Measurements from ENCODE around the gene KATNBL1.

KATNBL1 gene

GRCh38 chr15:34114215-34114614, 95.7 kb downstream of the KATNBL1 start:
- DNase-seq, result no peak

DNA sequence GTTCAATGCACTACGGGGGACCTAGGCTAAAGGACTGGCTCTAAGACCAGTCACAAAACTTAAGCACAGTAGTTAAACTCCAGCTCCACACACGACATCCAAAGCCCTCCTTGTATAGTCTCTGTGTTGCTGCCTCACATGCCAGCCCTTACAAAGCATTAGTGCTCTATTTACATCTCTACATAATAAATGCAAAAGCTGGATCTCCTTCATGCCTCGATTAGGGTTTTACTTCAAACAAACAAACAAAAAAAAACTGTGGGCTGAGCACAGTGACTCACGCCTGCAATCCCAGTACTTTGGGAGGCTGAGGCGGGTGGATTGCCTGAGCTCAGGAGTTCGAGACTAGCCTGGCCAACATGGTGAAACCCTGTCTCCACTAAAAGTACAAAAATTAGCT, 98.4 kb downstream of the KATNBL1 start:
- no peak for DNase-seq

GRCh38 chr15:34109797-34110663, 99.9 kb downstream of the KATNBL1 start:
- peak; percentile 82 for DNase-seq

- DNase-seq, result no peak
Observed at GRCh38 chr15:34107315-34107714, 102.6 kb downstream of the KATNBL1 start.

- no peak for DNase-seq
Observed at GRCh38 chr15:34106423-34106822, 103.5 kb downstream of the KATNBL1 start.

DNA sequence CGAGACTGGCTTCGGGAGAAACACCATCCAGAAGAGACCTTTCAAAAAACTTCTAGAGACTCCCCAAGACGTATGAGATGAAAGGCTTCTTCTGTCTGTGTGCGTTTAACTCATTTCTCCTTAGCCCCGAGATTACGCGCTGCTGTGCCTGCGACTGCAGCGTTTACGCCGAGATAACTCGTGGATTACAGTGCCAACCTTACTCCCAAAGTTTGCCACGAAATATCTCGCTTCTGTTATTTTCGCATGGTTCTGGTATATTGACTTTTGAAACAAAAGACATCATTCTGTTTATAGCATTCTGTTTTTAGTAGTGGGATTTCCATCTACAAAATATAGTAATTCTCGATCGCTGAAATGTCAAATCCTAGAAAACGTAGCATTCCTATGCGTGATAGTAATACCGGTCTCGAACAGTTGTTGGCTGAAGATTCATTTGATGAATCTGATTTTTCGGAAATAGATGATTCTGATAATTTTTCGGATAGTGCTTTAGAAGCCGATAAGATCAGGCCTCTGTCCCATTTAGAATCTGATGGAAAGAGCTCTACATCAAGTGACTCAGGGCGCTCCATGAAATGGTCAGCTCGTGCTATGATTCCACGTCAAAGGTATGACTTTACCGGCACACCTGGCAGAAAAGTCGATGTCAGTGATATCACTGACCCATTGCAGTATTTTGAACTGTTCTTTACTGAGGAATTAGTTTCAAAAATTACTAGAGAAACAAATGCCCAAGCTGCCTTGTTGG, 107.5 kb downstream of the KATNBL1 start:
- no peak for DNase-seq

GRCh38 chr15:34101366-34102174, 108.3 kb downstream of the KATNBL1 start, which contains the start of the genes EMC7 and PGBD4:
TSS of gene EMC7 (minus strand) at chr15:34101862. CDS start at chr15:34101839, 23 bp downstream.
TSS of gene PGBD4 (plus strand) at chr15:34102083. CDS start at chr15:34102532, 449 bp downstream.
- DNase-seq, result peak; percentile 99

DNA sequence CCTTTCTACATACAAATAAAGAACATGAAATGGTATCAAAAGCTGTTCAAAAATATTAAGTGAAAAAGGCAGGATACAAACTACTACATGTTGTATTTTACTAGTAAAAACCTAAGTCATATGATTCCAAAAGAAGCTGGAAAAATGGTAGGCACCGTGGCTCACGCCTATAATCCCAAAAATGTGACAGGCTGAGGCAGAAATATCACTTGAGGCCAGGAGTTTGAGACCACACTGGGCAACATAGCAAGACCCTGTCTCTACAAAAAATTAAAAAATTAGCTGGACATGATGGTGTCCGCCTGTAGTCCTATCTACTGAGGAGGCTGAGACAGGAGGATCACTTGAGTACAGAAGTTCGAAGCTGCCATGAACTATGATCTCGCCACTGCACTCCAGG, 110.0 kb downstream of the KATNBL1 start:
- DNase-seq, result no peak
